ENCODE measurements around the gene MSLN.
"Not testable (repeated sequence)": the region's sequence is repeated elsewhere in the genome, so short reads cannot be mapped to it uniquely, and the experiment has no call there.

Gene MSLN

DNA sequence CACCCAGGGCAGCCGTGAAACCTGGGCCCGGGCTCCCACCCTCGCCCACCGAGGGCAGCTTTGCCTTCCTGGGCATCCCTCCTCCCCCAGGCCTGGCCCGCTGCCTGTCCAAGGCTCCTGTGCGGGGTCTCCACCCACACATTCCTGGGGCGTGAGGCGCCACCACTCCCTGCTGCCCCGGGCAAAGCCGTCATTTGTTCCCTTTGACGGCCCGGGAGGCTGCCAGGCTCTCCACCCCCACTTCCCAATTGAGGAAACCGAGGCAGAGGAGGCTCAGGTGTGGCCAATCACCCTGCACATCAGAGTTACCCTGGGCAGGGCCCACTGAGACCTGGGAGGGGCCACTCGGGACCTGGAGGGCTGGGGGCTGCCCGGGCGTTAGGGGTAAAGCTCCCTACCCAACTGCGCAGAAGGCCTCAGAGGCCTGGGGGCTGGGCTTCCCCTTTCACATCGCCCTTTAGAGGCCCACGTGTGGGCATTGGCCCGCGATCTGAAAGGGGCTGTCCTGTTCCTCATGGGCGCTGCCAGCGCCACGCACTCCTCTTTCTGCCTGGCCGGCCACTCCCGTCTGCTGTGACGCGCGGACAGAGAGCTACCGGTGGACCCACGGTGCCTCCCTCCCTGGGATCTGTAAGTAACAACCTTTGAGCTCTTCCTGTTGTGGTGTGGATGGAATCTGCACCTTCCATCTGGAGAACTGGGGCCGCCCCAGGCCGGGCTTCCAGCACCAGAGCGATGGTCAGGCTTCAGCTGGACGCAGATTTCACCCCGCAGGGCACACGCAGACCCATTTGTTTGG lies at the start of gene MSLN:
Gene MSLN, plus strand, starts transcription at position 190 of the 799 bp plus-strand sequence. CDS start 1,947 bp downstream, outside the sequence.
- no peak for FAIRE-seq

- no peak for FAIRE-seq
Measured at GRCh38 chr16:711084-711483, 49.5 kb upstream of the MSLN start.

GRCh38 chr16:711548-712320 lies 48.8 kb upstream of the MSLN start:
- FAIRE-seq: no peak

- FAIRE-seq: not testable (repeated sequence)
Measured at GRCh38 chr16:712740-713250, 47.7 kb upstream of the MSLN start.

- no peak for FAIRE-seq
Measured at GRCh38 chr16:714079-714478, 46.5 kb upstream of the MSLN start.

- FAIRE-seq: no peak
Measured at GRCh38 chr16:714558-715476, 45.7 kb upstream of the MSLN start, which contains the start of gene METRN. METRN (plus strand) TSS chr16:715118; CDS start chr16:715290, 172 bp downstream.

- FAIRE-seq: no peak
Measured at GRCh38 chr16:715477-716199, 44.9 kb upstream of the MSLN start.

DNA sequence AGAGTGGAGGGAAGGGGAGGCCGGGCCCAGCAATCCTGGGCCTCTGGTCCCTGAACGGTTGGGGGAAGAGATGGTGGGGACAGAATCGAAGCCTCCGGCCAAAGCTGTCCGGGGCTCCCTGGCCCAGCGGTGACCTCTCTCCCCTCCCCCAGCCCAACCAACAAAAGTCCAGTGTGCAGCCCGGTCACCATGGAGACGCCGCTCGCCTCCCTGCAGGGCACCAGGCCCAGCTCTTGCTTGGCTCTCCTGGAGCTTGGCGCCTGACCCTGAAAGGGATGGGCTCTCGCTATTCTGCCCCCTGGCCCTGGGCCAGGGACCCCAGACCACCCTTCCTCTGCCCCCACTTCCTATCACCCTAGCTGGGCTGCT lies 44.4 kb upstream of the MSLN start:
- no peak for FAIRE-seq

DNA sequence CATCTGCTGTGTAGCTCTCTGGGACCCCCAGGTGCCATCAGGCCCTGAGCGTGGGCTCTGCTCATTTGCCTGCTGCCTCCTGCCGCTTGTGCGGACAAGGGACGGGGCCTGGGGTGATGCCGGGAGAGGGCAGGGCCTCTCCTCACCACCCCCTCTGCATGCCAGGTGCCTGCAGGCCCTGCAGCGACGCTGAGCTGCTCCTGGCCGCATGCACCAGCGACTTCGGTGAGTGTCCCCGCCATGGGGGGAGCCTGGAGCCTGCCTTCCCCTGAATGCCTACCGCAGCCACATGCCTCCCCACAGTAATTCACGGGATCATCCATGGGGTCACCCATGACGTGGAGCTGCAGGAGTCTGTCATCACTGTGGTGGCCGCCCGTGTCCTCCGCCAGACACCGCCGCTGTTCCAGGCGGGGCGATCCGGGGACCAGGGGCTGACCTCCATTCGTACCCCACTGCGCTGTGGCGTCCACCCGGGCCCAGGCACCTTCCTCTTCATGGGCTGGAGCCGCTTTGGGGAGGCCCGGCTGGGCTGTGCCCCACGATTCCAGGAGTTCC lies 43.7 kb upstream of the MSLN start:
- no peak for FAIRE-seq

- FAIRE-seq: no peak
Measured at GRCh38 chr16:717450-718245, 42.9 kb upstream of the MSLN start.

DNA sequence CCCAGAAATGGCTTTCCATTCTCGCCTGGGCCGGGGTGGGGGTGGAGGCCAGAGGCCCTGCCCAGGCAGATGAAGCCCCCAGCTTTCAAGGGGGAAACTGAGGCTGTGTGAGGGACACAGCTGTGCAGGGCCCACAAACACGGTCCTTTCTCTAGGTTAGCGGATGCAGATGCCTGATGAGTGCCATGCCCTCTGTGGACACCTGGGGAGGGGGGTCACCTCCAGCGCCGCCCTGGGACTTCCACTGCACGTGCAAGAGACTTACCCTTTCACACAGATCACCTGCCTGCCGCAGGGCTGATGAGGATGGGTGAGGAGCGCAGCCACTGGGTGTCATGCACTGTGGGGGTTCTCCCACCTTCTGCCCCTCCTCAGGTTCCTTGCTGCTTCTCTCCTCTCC lies 42.1 kb upstream of the MSLN start:
- no peak for FAIRE-seq

DNA sequence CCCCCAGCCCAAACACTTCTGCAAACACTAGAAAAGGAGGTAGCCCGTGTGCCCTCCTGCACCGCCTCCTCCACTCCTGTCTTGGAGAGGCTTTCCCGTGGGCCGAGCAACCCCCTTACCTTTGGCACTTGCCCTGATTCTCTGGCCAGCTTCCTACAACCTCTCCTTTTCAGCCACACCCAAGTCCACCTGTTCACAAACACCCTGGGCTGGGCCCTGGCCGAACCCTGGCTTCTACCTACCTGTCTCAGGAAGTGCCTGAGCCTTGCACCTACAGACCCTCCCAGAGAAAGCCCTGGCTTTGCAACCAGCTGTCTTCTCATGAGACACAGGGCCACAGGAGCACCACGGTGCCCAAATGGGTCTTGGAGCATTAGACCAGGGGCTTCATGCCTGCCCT lies 41.6 kb upstream of the MSLN start:
- FAIRE-seq: no peak

DNA sequence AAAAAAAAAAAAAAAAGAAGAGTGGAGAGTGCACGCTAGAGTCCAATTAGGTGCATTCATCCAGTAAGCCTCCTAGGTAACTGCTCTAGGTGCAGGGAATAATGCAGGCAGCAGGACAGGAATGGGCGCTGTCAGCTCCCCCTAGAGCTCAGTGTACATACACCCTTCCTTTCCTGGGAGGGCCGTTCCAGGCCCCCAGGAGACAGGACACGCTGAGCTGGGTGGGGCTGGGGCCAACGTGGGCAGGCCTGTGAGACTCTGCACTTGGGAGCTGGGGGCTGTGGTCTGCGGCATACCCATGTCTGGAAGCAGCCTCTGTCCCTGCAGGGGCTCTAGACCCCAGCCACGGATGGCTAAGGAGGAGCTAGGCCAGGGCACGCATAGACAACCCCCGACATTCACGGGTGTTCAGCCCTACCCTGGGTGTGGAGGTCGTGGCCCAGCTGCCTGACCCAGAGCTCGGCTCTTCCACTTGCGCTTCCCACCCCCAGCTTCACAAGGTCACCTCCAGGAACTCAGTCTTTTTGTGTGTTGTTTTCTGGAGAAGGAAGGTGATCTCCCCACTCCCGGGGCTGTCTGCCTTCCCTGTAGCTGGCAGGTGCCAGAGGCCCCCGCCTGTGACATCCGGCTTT lies 40.6 kb upstream of the MSLN start:
- FAIRE-seq: no peak

- no peak for FAIRE-seq
Measured at GRCh38 chr16:720447-720989, 40.0 kb upstream of the MSLN start.

DNA sequence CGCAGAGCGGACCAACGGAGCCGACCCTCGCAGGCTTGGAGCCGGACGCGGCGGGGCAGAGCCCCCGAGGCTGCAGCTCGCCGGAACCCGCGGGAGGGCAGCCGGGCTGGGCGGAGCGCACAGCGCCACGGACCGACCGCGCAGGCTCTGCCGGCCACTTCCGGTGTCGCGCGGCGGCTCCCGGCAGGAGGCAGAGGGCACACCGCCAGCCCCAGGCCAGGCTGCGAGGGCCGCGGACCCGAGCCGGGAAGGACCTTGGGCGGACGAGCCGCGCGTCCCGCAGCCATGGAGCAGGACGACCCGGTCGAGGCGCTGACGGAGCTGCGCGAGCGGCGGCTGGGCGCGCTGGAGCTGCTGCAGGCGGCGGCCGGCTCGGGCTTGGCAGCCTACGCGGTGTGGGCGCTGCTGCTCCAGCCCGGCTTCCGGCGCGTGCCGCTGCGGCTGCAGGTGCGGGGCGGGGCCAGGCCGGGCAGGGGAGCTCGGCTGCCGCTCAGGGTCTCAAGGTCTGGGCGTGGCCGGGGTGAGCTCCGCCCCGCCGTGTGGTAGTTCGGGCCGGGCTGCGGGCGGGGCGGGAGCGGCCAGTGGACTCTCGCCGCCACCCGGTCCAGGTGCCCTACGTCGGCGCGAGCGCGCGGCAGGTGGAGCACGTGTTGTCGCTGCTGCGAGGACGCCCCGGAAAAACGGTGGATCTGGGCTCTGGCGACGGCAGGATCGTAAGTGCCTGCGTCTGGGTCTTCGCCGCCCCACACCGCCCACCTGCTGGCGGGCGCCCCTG lies 39.4 kb upstream of the MSLN start, which contains the start of gene ANTKMT:
Gene ANTKMT, plus strand, starts transcription at position 157 of the 775 bp plus-strand sequence. Its CDS starts 129 bp downstream, at position 286.
- no peak for FAIRE-seq

GRCh38 chr16:721765-722540 lies 38.6 kb upstream of the MSLN start:
- no peak for FAIRE-seq

DNA sequence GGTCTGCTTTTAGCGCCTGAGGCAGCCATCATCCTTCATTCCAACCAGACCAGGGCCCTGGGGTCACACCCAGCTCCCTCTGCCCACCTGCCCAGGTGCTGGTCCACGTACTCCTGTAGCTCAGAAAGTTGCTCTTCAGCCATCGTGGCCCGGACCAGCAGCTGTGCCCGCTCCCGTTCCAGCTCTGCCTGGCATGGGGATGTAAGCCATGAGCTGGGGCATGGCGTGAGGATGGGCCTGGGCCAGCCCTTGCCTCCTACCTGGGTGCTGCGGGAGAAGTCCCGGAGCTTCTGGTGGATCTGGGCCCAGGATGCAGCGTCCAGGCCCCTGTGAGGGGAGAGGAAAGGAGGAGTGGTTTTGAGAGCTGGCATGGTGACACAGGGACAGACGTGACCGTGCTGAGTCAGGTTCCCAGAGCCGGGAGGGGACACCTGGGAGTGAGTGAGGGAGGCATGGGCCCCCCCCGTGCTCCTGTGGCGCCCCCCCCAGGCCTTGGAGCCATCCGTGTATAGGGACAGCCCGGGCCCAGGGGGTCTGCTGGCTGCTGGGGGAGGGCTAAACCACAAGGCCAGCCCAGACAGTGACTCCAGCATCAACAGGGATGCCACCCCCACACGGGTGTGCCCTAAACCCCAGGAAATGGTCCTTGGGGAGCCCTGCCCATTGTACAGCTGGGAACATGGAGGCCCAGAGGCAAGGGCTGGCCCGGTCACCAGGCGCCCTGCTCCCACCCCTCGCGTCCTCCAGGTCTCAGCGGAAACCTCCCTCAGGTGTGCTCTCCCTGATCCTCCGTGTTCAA lies 37.5 kb upstream of the MSLN start:
- no peak for FAIRE-seq

Data from endometrium (tissue), 2 donors.